GM18520 (cell line): ENCODE results near the gene CCDC120.

ENCODE experiments used
- ATAC-seq: cut with Tn5 transposase; IDR thresholded peaks from one replicate; pipeline ENCODE4 v1.9.1; 2021; ENCODE audit not compliant: unreplicated experiment

Gene CCDC120

GRCh38 chrX:49061916-49062315 is 3.1 kb downstream of the CCDC120 start:
- no peak for ATAC-seq

- ATAC-seq, result no peak
Observed at GRCh38 chrX:49063715-49064114, 4.9 kb downstream of the CCDC120 start.

- ATAC-seq, result no peak
Observed at GRCh38 chrX:49064303-49064702, 5.5 kb downstream of the CCDC120 start.

GRCh38 chrX:49064735-49065134 is 5.9 kb downstream of the CCDC120 start:
- ATAC-seq, result no peak

GRCh38 chrX:49066278-49066677 is 7.5 kb downstream of the CCDC120 start:
- ATAC-seq, result no peak

GRCh38 chrX:49066690-49067089 is 7.9 kb downstream of the CCDC120 start:
- no peak for ATAC-seq

GRCh38 chrX:49067285-49068120 is 8.7 kb downstream of the CCDC120 start:
- no peak for ATAC-seq

- no peak for ATAC-seq
Observed at GRCh38 chrX:49069038-49069437, 10.2 kb downstream of the CCDC120 start.

- no peak for ATAC-seq
Observed at GRCh38 chrX:49070988-49071387, 12.2 kb downstream of the CCDC120 start.

GRCh38 chrX:49071877-49072711 is 13.3 kb downstream of the CCDC120 start:
- no peak for ATAC-seq

GRCh38 chrX:49072712-49073095 is 13.9 kb downstream of the CCDC120 start:
- ATAC-seq, result no peak

GRCh38 chrX:49073601-49074575 is 15.1 kb downstream of the CCDC120 start, which contains the start of gene PRAF2:
PRAF2 (minus strand) TSS chrX:49074002; CDS start chrX:49073987, 15 bp downstream.
- ATAC-seq, result peak; percentile 60

GRCh38 chrX:49075347-49075746 is 16.5 kb downstream of the CCDC120 start:
- no peak for ATAC-seq

- no peak for ATAC-seq
Observed at GRCh38 chrX:49077941-49078340, 19.1 kb downstream of the CCDC120 start.

- ATAC-seq, result no peak
Observed at GRCh38 chrX:49079489-49080428, 21.0 kb downstream of the CCDC120 start, which contains the start of gene WDR45. WDR45 (minus strand) TSS chrX:49079887; CDS start chrX:49078095, 1,792 bp downstream.

- ATAC-seq, result no peak
Observed at GRCh38 chrX:49082271-49082871, 23.6 kb downstream of the CCDC120 start.

- no peak for ATAC-seq
Observed at GRCh38 chrX:49089553-49089952, 30.8 kb downstream of the CCDC120 start.

- no peak for ATAC-seq
Observed at GRCh38 chrX:49096419-49096818, 37.6 kb downstream of the CCDC120 start.
